ENCODE measurements around the gene REV1. TPM values are rescaled to one million over a fixed set of nuclear protein-coding genes. Genes with fewer than 3 reads are reported as not detected.
"Not testable (repeated sequence)": the region's sequence is repeated elsewhere in the genome, so short reads cannot be mapped to it uniquely, and the experiment has no call there.

REV1 gene
- 55.3 TPM for total RNA-seq

DNA sequence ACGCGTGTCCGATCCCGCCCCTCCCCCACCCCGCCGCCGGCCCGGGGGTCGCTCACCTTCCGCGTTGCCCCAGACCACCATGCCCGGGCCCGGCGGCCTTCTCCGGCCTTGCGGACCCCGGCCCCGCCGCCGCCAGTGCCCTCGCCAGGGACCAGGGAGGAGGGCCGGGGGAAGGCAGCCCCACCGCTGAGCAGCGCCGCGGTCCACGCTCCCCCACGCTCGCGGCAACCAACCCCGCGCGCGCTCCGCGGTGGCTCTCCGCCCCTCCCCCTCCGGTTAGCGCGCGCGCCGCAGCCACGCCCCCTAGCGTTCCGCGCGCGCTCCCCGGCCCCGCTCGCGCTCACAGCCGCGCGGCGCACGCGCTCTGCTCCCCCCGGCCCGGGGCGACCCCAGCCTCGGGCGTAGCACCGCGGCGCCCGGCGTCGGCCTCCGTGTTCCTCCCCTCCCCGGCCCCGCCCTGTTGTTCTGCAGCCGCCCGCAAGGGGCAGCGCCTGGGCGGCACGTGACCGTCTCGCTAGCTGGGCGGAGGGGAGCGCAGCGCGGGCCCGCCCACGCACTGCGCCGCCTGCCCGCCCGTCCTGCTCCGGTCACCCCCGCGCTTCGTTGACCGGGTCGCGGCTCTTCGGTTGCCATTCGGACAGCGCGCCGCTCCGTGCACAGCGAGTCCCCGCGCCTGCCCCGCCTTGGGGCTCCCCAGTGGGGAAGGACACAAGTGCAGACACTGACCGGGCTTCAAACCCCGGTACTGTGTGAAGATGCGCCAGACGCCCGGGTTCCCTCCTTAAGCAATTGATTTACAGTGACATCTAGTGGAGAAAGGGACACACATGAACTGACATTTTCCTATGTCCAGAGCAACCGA, at the start of gene REV1:
REV1 (minus strand) TSS at position 257 of the 862 bp plus-strand sequence. CDS start 25,042 bp downstream, outside the sequence.
- Histone ChIP-seq H3K9me3 (ENCODE audit: low read depth, low read length) (no peaks in the 10 kb centered on the region), H3K27me3 (ENCODE audit: insufficient read depth, low read length) (no peaks in the 10 kb centered on the region), H3K4me3 (ENCODE audit: low read length) (peak within 1 kb of the TSS; percentile 71), H3K4me1 (ENCODE audit: insufficient read depth, low read length) (peaks cover 26% of the 10 kb centered on the region)

DNA sequence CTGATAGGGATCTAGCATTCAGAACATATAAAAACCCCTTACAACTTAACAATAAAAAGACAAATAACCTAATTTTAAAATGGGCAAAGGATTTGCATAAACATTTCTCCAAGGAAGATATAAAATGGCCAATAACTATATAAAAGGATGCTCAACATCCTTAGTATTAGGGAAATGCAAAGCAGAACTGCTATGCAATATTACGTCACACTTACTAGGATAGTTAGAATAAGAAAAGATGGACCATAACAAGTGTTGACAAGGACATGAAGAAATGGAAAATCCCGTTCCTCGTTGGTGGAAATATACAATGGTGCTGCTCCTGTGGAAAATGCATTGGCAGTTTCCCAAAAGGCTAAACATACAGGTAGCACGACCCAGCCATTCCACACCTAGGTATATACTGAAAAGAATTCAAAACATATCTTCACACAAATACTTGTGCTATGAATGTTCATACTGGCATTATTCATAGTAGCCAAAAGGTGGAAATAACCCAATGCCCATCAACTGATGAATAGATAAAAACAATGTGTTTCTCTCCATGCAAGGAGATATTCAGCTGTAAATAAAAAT, 48.2 kb upstream of the REV1 start:
- Histone ChIP-seq H3K9me3 (ENCODE audit: low read depth, low read length) (no peaks in the 10 kb centered on the region), H3K27me3 (ENCODE audit: insufficient read depth, low read length) (no peaks in the 10 kb centered on the region), H3K4me1 (ENCODE audit: insufficient read depth, low read length) (no peaks in the 10 kb centered on the region)

DNA sequence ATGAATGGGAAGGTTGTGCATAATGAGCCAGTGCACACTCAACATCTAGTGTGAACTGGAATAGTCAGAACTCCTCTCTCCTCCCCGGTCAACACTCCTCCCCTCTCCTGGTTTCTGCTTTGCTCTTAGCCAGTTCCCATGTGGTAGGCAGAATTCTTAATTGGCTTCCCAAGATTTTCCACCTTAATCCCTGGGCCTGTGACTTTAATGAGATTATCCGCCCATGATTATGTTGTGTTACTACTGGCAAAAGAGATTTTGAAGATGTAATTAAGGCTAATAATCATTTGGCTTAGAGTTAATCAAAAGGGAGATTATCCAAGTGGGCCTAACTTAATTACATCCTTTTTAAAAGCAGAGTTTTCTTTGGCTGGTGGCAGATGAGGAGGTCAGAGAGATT, 34.2 kb upstream of the REV1 start:
- Histone ChIP-seq H3K4me1 (ENCODE audit: insufficient read depth, low read length) (no peaks in the 10 kb centered on the region), H3K27me3 (ENCODE audit: insufficient read depth, low read length) (no peaks in the 10 kb centered on the region), H3K4me3 (ENCODE audit: low read length) (no peak overlapping the region), H3K9me3 (ENCODE audit: low read depth, low read length) (no peaks in the 10 kb centered on the region)

More for the DNA sequence above, 48.2 kb upstream of the REV1 start:
- no peak overlapping the region for H3K4me3 ChIP-seq (ENCODE audit: low read length)

DNA sequence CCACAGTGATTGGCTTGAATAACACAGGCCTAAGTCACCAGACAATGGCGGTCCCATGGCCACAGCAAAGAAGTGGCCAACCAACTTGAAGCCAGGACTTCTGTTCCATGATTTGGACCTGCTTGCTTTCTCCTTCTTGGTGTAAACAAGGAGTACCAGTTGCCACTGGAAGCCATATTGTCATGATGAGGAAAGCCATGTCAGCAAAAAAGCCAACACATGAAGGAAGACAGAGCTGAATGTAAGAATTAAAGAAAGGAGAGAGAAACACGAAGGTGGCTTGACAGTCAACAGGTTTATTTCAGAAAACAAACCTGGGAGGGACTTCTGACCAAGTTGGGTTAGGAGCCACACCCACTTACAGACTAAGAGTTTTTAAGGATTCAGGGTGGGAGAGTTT, 32.3 kb upstream of the REV1 start:
- H3K4me1 ChIP-seq (ENCODE audit: insufficient read depth, low read length), result no peaks in the 10 kb centered on the region
- H3K9me3 ChIP-seq (ENCODE audit: low read depth, low read length), result no peaks in the 10 kb centered on the region
- H3K27me3 ChIP-seq (ENCODE audit: insufficient read depth, low read length), result no peaks in the 10 kb centered on the region
- no peak overlapping the region for H3K4me3 ChIP-seq (ENCODE audit: low read length)

DNA sequence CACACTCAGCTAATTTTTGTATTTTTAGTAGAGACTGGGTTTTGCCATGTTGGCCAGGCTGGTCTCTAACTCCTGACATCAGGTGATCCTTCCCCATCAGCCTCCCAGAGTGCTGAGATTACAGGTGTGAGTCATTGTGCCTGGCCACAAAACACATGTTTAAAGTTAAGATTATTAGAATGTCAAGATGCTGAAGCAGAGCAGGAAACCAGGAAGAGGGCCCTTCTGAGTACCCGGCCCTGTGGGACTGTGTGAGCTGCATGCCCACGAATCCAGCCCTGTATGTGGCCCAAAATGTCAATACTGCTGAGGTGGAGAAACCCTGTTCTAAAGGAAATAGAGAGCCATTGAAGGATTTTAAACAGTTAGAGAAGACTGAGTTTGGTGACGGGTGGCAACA, 31.0 kb upstream of the REV1 start:
- H3K4me1 ChIP-seq (ENCODE audit: insufficient read depth, low read length), result no peaks in the 10 kb centered on the region
- H3K27me3 ChIP-seq (ENCODE audit: insufficient read depth, low read length), result no peaks in the 10 kb centered on the region
- H3K4me3 ChIP-seq (ENCODE audit: low read length), result no peak overlapping the region
- H3K9me3 ChIP-seq (ENCODE audit: low read depth, low read length), result no peaks in the 10 kb centered on the region

DNA sequence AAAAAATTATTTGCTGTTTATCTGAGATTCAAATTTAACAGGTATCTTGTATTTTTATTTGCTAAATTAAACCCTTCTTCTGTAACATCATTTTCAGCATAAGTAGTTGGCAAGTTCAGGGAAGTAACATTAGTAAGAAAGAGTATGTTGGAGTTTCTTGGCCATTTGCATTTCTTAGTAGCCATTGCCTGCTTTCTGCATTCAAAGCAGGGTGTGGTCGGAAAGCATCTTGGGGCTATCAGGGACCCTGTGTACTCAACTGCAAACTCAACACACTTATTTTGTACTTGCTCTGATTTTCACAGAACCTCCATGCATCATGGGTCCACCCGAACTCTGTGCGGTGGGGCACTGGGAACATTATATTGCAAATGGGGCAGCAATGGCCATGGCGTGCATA, 30.4 kb upstream of the REV1 start:
- no peaks in the 10 kb centered on the region for H3K9me3 ChIP-seq (ENCODE audit: low read depth, low read length)
- no peaks in the 10 kb centered on the region for H3K27me3 ChIP-seq (ENCODE audit: insufficient read depth, low read length)
- H3K4me3 ChIP-seq (ENCODE audit: low read length), result no peak overlapping the region
- no peaks in the 10 kb centered on the region for H3K4me1 ChIP-seq (ENCODE audit: insufficient read depth, low read length)

DNA sequence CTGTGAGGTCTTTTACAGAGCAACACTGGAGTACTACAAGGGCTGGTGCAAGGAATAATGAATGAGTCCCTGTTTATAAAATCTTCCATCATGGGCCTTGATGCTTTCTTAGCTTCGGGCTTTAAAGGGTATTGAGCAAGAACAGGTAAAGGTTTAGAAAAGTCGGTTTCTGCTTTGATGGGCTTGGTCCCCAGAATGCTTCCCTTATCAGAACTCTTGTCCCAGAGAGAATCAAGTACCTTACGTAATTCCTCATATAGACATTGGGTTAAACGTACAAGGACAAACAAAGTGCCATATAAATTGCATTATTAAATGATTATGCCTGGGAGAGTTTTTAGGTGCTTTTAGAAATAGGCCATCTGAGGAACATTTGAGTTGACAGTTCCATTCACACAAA, 24.5 kb upstream of the REV1 start:
- no peak overlapping the region for H3K4me3 ChIP-seq (ENCODE audit: low read length)
- H3K9me3 ChIP-seq (ENCODE audit: low read depth, low read length), result no peaks in the 10 kb centered on the region
- H3K4me1 ChIP-seq (ENCODE audit: insufficient read depth, low read length), result peaks cover 9% of the 10 kb centered on the region
- no peaks in the 10 kb centered on the region for H3K27me3 ChIP-seq (ENCODE audit: insufficient read depth, low read length)

DNA sequence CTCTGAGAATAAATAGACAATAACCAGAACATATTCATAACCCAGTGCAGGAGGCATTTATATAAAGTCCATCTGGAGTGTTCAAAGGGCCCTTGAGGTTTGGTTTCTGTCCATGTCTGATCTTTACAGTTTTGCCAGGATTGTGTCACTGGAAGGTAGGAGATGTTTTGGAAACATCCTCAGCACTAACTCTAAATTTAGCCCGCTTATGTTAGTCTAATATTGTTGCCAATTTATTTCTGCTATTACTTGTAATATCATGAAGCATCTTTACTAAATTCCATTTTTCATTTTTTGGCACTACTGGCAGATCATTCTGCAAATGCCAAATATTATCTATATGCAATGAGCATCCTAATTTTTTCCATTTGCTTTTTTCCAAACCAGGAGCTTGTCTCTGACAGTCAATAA, 22.4 kb upstream of the REV1 start:
- no peaks in the 10 kb centered on the region for H3K27me3 ChIP-seq (ENCODE audit: insufficient read depth, low read length)
- H3K4me3 ChIP-seq (ENCODE audit: low read length), result no peak overlapping the region
- peaks cover 9% of the 10 kb centered on the region for H3K4me1 ChIP-seq (ENCODE audit: insufficient read depth, low read length)
- no peaks in the 10 kb centered on the region for H3K9me3 ChIP-seq (ENCODE audit: low read depth, low read length)

DNA sequence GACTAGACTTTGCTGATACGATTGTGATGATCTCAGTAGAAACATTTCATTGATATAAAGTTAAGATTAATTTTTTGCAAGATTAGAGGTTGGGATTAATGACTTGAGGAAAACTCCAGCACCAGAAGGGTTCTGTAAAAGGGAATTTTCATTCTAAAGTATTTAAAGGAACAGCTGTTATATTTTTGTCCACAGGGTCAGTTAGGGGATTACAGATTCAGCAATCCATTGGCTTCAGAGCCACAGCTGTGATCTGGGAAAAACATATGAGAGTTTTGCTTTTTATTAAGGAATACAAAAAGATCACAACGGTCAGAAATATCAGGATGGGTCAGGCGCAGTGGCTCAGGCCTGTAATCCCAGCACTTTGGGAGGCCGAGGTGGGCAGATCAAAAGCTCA, 19.6 kb upstream of the REV1 start:
- Histone ChIP-seq H3K27me3 (ENCODE audit: insufficient read depth, low read length) (no peaks in the 10 kb centered on the region), H3K9me3 (ENCODE audit: low read depth, low read length) (no peaks in the 10 kb centered on the region), H3K4me3 (ENCODE audit: low read length) (no peak overlapping the region), H3K4me1 (ENCODE audit: insufficient read depth, low read length) (peaks cover 2% of the 10 kb centered on the region)

DNA sequence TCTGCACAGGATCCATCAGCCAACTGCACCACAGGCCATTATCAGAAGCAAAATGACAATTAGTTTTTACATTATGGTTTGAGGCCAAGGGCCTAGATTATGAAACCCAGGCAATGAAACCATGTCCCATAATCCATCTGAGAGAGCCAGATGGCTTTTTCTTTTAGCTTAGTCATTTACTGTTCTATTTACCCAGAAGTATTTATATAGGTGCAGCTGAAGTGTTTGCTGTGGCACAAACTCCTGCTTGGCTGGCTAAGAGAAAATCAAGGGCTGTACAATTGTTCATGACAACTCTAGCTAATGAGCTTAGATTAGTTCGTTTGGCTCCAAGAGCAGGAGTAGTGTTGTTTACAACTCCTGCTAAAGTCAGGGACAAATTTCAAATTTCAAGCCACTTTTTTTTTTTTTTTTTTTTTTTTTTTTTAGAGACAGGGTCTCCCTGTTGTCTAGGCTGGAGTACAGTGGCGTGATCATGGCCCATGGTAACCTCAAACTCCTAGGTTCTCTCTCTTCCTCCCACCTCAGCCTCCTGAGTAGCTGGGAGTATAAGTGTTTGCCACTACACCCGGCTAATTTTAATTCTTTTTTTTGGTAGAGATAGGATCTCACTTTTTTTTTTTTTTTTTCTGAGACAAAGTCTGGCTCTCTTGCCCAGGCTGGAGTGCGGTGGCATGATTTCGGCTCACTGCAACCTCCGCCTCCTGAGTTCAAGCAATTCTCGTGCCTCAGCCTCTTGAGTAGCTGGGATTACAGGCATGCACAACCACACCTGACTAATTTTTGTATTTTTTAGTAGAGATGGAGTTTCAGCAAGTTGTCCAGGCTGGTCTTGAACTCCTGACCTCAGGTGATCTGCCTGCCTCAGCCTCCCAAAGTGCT, 18.4 kb upstream of the REV1 start:
- Histone ChIP-seq H3K4me3 (ENCODE audit: low read length) (no peak overlapping the region), H3K9me3 (ENCODE audit: low read depth, low read length) (no peaks in the 10 kb centered on the region), H3K4me1 (ENCODE audit: insufficient read depth, low read length) (no peaks in the 10 kb centered on the region), H3K27me3 (ENCODE audit: insufficient read depth, low read length) (no peaks in the 10 kb centered on the region)

DNA sequence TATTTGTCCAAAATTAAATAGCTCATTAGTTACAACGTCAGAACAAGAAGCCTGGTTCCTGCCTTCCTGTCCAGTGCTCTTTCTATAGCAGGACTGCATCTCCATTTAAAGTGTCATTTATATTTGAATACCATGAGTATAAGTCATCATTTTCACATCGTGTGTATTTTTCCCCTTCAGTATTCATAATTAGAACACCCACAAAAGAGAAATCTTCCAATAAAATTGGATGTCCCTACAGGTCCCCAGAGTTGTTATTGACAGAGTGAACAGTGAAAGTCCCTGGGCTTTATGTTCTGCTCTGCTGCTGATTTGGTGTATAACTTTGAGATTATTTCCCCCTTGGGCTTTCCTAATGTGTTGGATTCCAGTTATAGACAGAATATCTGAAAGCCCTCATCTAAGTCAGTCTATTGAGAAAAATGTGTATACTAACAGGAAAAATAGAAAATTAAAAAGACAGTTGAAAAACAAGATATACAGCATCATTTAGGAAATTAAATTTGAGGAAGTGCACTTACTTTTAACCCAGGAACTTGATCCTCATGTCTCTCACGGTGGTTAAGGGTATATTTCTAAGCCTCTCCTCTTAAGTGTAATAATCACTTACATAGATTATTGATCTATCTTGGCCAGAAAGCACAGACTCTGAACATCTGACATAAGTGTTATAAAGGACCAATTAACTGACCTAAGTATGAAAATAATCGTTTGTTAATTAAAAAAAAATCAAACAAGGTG, 15.2 kb upstream of the REV1 start:
- no peaks in the 10 kb centered on the region for H3K9me3 ChIP-seq (ENCODE audit: low read depth, low read length)
- H3K27me3 ChIP-seq (ENCODE audit: insufficient read depth, low read length), result peaks cover under 1% of the 10 kb centered on the region
- no peaks in the 10 kb centered on the region for H3K4me1 ChIP-seq (ENCODE audit: insufficient read depth, low read length)
- H3K4me3 ChIP-seq (ENCODE audit: low read length), result no peak overlapping the region

DNA sequence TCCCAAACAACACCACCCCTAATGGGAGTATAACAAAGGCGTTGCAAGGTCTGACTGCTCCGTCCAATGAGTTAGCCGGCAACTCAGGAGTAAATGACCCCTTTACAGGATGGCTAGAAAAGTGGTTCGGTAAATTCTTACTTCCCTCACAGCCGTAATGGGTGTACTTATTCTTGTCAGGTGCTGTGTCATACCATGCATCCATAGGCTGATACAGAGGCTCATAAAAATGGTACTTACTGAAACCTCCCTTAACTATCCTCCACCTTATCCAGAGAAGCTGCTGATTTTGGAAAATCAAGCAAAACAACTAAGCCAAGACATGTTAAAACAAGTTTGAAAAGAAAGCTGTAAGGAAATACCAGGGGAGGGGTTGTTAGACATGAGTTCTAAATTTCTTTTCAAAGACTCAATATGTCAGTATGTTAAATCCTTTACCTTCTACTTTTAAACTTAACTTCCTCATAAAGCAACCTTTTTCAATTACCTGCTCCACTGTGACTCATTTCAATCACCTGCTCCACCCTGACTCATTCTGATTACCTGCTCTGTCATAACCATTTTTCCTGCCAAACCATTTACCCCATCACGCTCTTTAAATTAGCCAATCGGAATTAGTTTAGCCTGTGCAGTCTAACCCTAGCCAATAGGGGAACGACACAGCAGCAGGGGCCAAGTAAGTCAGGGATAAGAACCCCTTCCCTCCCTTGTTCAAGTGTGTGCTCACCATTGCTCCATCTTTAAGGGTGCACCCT, 14.0 kb upstream of the REV1 start:
- not testable (repeated sequence) for H3K4me1 ChIP-seq (ENCODE audit: insufficient read depth, low read length); H3K27me3 ChIP-seq (ENCODE audit: insufficient read depth, low read length); H3K4me3 ChIP-seq (ENCODE audit: low read length); H3K9me3 ChIP-seq (ENCODE audit: low read depth, low read length)

DNA sequence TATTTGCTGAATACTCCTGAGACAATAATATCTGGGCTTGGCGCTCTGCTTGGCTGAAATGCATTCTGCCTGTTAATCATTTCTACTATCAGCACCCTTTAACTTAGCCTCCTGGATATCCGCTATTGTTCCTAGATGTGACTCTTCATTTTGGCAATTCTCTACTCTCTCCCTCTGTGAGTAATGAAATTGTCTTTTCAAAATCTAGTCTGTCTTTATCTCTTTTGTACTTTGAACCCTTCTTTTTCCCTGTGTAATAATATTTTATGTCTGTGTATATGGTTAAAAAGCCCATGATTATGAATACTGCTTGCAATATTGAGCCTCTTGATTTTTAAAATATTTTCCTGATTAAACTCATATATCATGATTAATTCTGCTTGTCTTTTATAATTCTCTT, 6.2 kb upstream of the REV1 start:
- Histone ChIP-seq H3K4me3 (ENCODE audit: low read length) (no peak overlapping the region), H3K9me3 (ENCODE audit: low read depth, low read length) (no peaks in the 10 kb centered on the region), H3K4me1 (ENCODE audit: insufficient read depth, low read length) (no peaks in the 10 kb centered on the region), H3K27me3 (ENCODE audit: insufficient read depth, low read length) (peaks cover 4% of the 10 kb centered on the region)
